Measurements from ENCODE around the gene C19orf85.

The C19orf85 gene

GRCh38 chr19:55444646-55445045 is 19.9 kb downstream of the C19orf85 start:
- intact Hi-C loops (cut with DNase I) = no loop called here

GRCh38 chr19:55443824-55444480 is 20.6 kb downstream of the C19orf85 start:
- intact Hi-C loops (cut with DNase I) = no loop called here

More at GRCh38 chr19:55444646-55445045, 19.9 kb downstream of the C19orf85 start:
- no peak for DNase-seq

GRCh38 chr19:55443045-55443823 is 21.3 kb downstream of the C19orf85 start, which contains the start of gene SHISA7:
Gene SHISA7, minus strand, starts transcription at chr19:55443300. Its CDS starts 437 bp downstream, at chr19:55442863.
- peak in 7 of 10 donors; percentile 46 to 93 (median 58) for DNase-seq
- intact Hi-C loops (cut with DNase I) = no loop called here

More at GRCh38 chr19:55443824-55444480, 20.6 kb downstream of the C19orf85 start:
- DNase-seq = peak in 1 of 10 donors; percentile 69

- intact Hi-C loops (cut with DNase I) = no loop called here
- peak in 6 of 10 donors; percentile 26 to 86 (median 48) for DNase-seq
Measured at GRCh38 chr19:55442372-55442961, 22.1 kb downstream of the C19orf85 start.

GRCh38 chr19:55441692-55442321 is 22.7 kb downstream of the C19orf85 start:
- intact Hi-C loops (cut with DNase I) = no loop called here
- DNase-seq = peak in 1 of 10 donors; percentile 83

GRCh38 chr19:55441319-55441691 is 23.2 kb downstream of the C19orf85 start:
- intact Hi-C loops (cut with DNase I) = no loop called here
- peak in 1 of 10 donors; percentile 43 for DNase-seq

GRCh38 chr19:55440411-55441105 is 24.0 kb downstream of the C19orf85 start:
- DNase-seq = peak in 1 of 10 donors; percentile 65
- intact Hi-C loops (cut with DNase I) = no loop called here

- no peak for DNase-seq
- intact Hi-C loops (cut with DNase I) = no loop called here
Measured at GRCh38 chr19:55439052-55439451, 25.5 kb downstream of the C19orf85 start.

GRCh38 chr19:55437410-55437809 is 27.1 kb downstream of the C19orf85 start:
- peak in 2 of 10 donors; percentile 62 to 78 for DNase-seq
- intact Hi-C loops (cut with DNase I) = no loop called here

- intact Hi-C loops (cut with DNase I) = no loop called here
- DNase-seq = peak in 1 of 10 donors; percentile 33
Measured at GRCh38 chr19:55436847-55437246, 27.7 kb downstream of the C19orf85 start.

GRCh38 chr19:55435020-55435419 is 29.5 kb downstream of the C19orf85 start:
- DNase-seq = no peak

GRCh38 chr19:55434356-55434919 is 30.1 kb downstream of the C19orf85 start:
- peak in 1 of 10 donors; percentile 5 for DNase-seq
- intact Hi-C loops (cut with DNase I) = no loop called here

More at GRCh38 chr19:55435020-55435419, 29.5 kb downstream of the C19orf85 start:
- intact Hi-C loops (cut with DNase I) = no loop called here

GRCh38 chr19:55433292-55433691 is 31.3 kb downstream of the C19orf85 start:
- DNase-seq = peak in 1 of 10 donors; percentile 89
- intact Hi-C loops (cut with DNase I) = no loop called here

- intact Hi-C loops (cut with DNase I) = no loop called here
- DNase-seq = peak in 1 of 10 donors; percentile 39
Measured at GRCh38 chr19:55432241-55432959, 32.2 kb downstream of the C19orf85 start.

- intact Hi-C loops (cut with DNase I) = no loop called here
Measured at GRCh38 chr19:55431183-55431582, 33.4 kb downstream of the C19orf85 start.

GRCh38 chr19:55426042-55426441 is 38.5 kb downstream of the C19orf85 start:
- DNase-seq = peak in 2 of 10 donors; percentile 47 to 57
- intact Hi-C loops (cut with DNase I) = no loop called here

More at GRCh38 chr19:55431183-55431582, 33.4 kb downstream of the C19orf85 start:
- DNase-seq = no peak

- no peak for DNase-seq
- intact Hi-C loops (cut with DNase I) = no loop called here
Measured at GRCh38 chr19:55424518-55424917, 40.0 kb downstream of the C19orf85 start.

- intact Hi-C loops (cut with DNase I) = no loop called here
- DNase-seq = no peak
Measured at GRCh38 chr19:55423225-55424005, 41.1 kb downstream of the C19orf85 start.

All from posterior cingulate gyrus (tissue), 11 donors.